GM12878 (cell line): ENCODE results near the gene FTO. TPM values are rescaled to one million over a fixed set of nuclear protein-coding genes. Genes with fewer than 3 reads are reported as not detected.

Source experiments
- ATAC-seq: fragments of 200-7000 bp; cut with Tn5 transposase; 3 replicates; pipeline ENCODE4 v1.9.1; 2020; ENCODE audit warnings: mild to moderate bottlenecking, moderate library complexity
- BruUV-seq: library from RNA; stranded (reverse); fragments of 400-500 nt; replicated peaks from 2 replicates; lab custom pipeline; 2021; lab: Mats Ljungman, UMichigan
- CTCF ChIA-PET: fragments of 300-600 bp; sonication (Branson Sonifier 250); formaldehyde crosslinking; extraction: SDS; loops from one replicate; lab custom pipeline; 2021; ENCODE audit warnings: inconsistent platforms; lab: Yijun Ruan, JAX
- POLR2A ChIA-PET: fragments of 350-600 bp; formaldehyde crosslinking; extraction: SDS; loops from one replicate; lab custom pipeline; 2021; ENCODE audit warnings: inconsistent platforms; lab: Charles Lee
- RAD21 ChIA-PET: fragments of 300-600 bp; sonication (Branson Sonifier 250); formaldehyde crosslinking; loops from one replicate; lab custom pipeline; 2023; ENCODE audit warnings: antibody characterized with exemption; ENCODE audit not compliant: unreplicated experiment; lab: Charles Lee
- SMC1A ChIA-PET: fragments of 300-600 bp; sonication (Branson Sonifier 250); formaldehyde crosslinking; loops from one replicate; lab custom pipeline; 2023; ENCODE audit not compliant: unreplicated experiment, uncharacterized antibody; lab: Charles Lee
- DNase-seq: peaks from one replicate; pipeline ENCODE4 v3.0.0-alpha.2; 2011; ENCODE audit warnings: low read depth, low spot score
- FAIRE-seq: peaks from 3 replicates; lab custom pipeline; 2011; peaks lifted over from hg19 to GRCh38; lab: Jason Lieb, UNC
- H2AFZ ChIP-seq: 2 replicates; pipeline ENCODE4 v1.6.0; 2011; ENCODE audit warnings: low read depth, low read length, control low read depth; ENCODE audit not compliant: control insufficient read depth
- H3K27ac ChIP-seq: 2 replicates; pipeline ENCODE4 v1.5.1; 2011; ENCODE audit warnings: control low read depth; ENCODE audit not compliant: control insufficient read depth, insufficient read depth
- H3K27me3 ChIP-seq, 2 experiments: replicated peaks in 1 of 2; 2 replicates each; pipeline versions ENCODE4 v1.6.0 to v1.6.1; 2011; ENCODE audit warnings: low read length in 1 of 2; ENCODE audit not compliant: control insufficient read depth in 2 of 2, insufficient read depth in 2 of 2
- H3K36me3 ChIP-seq, 2 experiments: 2 replicates each; pipeline ENCODE4 v1.5.1; 2011; ENCODE audit warnings: low read length in 1 of 2; ENCODE audit not compliant: control insufficient read depth in 2 of 2, insufficient read depth in 2 of 2
- H3K4me1 ChIP-seq: 2 replicates; pipeline ENCODE4 v1.6.1; 2011; ENCODE audit warnings: mild to moderate bottlenecking, low read length, moderate library complexity, mixed read lengths; ENCODE audit not compliant: control insufficient read depth, insufficient read depth
- H3K4me2 ChIP-seq: 2 replicates; pipeline ENCODE4 v1.6.0; 2011; ENCODE audit warnings: control low read depth; ENCODE audit not compliant: control insufficient read depth, insufficient read depth
- H3K4me3 ChIP-seq: fragments of 200-600 bp; sonication (generic); 2 replicates; pipeline ENCODE4 v1.5.1; 2016
- H3K79me2 ChIP-seq: 2 replicates; pipeline ENCODE4 v1.6.0; 2011; ENCODE audit warnings: low read length; ENCODE audit not compliant: control insufficient read depth, insufficient read depth
- H3K9ac ChIP-seq: 2 replicates; pipeline ENCODE4 v1.8.0; 2011; ENCODE audit warnings: low read length, control low read depth, mixed read lengths; ENCODE audit not compliant: control insufficient read depth, insufficient read depth
- H3K9me3 ChIP-seq: replicated peaks from 3 replicates; pipeline ENCODE4 v1.5.1; 2011; ENCODE audit warnings: mild to moderate bottlenecking, low read length; ENCODE audit not compliant: control insufficient read depth, insufficient read depth
- H4K20me1 ChIP-seq: 2 replicates; pipeline ENCODE4 v1.6.0; 2011; ENCODE audit not compliant: control insufficient read depth, insufficient read depth
- BACH1 ChIP-seq: fragments of 450-650 bp; IDR thresholded peaks from 2 replicates; pipeline ENCODE4 v1.6.1; 2017; ENCODE audit warnings: mild to moderate bottlenecking, borderline replicate concordance
- EP300 ChIP-seq, 2 experiments: fragments of 150-350 bp in 1 of 2; IDR thresholded peaks; 2 replicates each; pipeline ENCODE4 v1.6.1; 2011 to 2012; ENCODE audit warnings: low read depth in 2 of 2, low read length in 2 of 2, borderline replicate concordance in 1 of 2, improper control_type of control experiment in 1 of 2, inconsistent platforms in 1 of 2; ENCODE audit not compliant: control insufficient read depth in 1 of 2
- HDGF ChIP-seq: fragments of 450-650 bp; IDR thresholded peaks from 2 replicates; pipeline ENCODE4 v1.6.1; 2016; ENCODE audit warnings: antibody characterized with exemption
- KAT2A ChIP-seq: conservative IDR thresholded peaks from 2 replicates; pipeline ENCODE4 v1.6.1; 2011; ENCODE audit warnings: low read depth, low read length; ENCODE audit not compliant: control insufficient read depth
- NR2C1 ChIP-seq: fragments of 450-650 bp; IDR thresholded peaks from 2 replicates; pipeline ENCODE4 v1.6.1; 2017; ENCODE audit warnings: antibody characterized with exemption, mild to moderate bottlenecking, moderate library complexity
- POLR2A ChIP-seq: IDR thresholded peaks from 2 replicates; pipeline ENCODE4 v1.6.1; 2011; ENCODE audit warnings: low read depth, mild to moderate bottlenecking, low read length
- POLR2AphosphoS5 ChIP-seq: IDR thresholded peaks from 2 replicates; pipeline ENCODE4 v1.6.1; 2011; ENCODE audit warnings: mild to moderate bottlenecking, low read length, inconsistent platforms
- RFX5 ChIP-seq: IDR thresholded peaks from 2 replicates; pipeline ENCODE4 v1.6.1; 2011; ENCODE audit warnings: low read depth, low read length, improper control_type of control experiment
- SREBF1 ChIP-seq: IDR thresholded peaks from 2 replicates; pipeline ENCODE4 v1.6.1; 2012; ENCODE audit warnings: mild to moderate bottlenecking, low read length
- WGBS: methylation state at CpG from one replicate; pipeline ENCODE4 v1.1.6; 2016; ENCODE audit warnings: low lambda C conversion rate; ENCODE audit not compliant: insufficient replicate concordance, insufficient coverage; ENCODE audit errors: missing lambda C conversion rate; 5-methylcytosine and 5-hydroxymethylcytosine counted together
- in situ Hi-C: fragments of 300-500 bp; cut with MboI; formaldehyde crosslinking; loops from 9 replicates; pipeline ENCODE4 v1.14.3; 2018; ENCODE audit warnings: mixed read lengths
- intact Hi-C: fragments of 100-400 bp; cut with micrococcal nuclease; formaldehyde crosslinking; loops from one replicate; pipeline ENCODE4 v1.14.2; 2022; ENCODE audit not compliant: unreplicated experiment
- polyA plus RNA-seq, 11 experiments: library from polyadenylated mRNA; depleted of rRNA in 4 of 11; unstranded in 6 of 11; stranded (reverse) in 5 of 11; fragments of >200 nt; fragmentation: Nextera tagmentation in 4 of 11; fragmentation: Illumina TruSeq in 1 of 11; extraction: Ambion mirVana in 4 of 11; extraction: Trizol in 1 of 11; gene quantifications; 1 replicate in 1 of 11; 2 replicates in 10 of 11; pipeline versions ENCODE4 v1.2.1 to v1.2.3, GENCODE V29; 2011 to 2016; ENCODE audit warnings: inconsistent platforms in 2 of 11, missing spikeins in 2 of 11, low read depth in 1 of 11
- total RNA-seq, 4 experiments: library from RNA; depleted of rRNA in 3 of 4; stranded (reverse); fragments of >200 nt in 3 of 4; fragmentation: Illumina TruSeq in 1 of 4; extraction: Trizol in 1 of 4; gene quantifications; 2 replicates each; pipeline versions ENCODE4 v1.2.1 to v1.2.3, GENCODE V29; 2013 to 2021
- TF ChIP-seq, protein P1 (sequence below): IDR thresholded peaks from 2 replicates; pipeline ENCODE4 v1.6.1; 2011; ENCODE audit warnings: borderline replicate concordance, low read depth, mild to moderate bottlenecking, moderate library complexity, low read length; ENCODE audit not compliant: insufficient read depth, poor library complexity, severe bottlenecking
- TF ChIP-seq, protein P2 (sequence below), 3 experiments: IDR thresholded peaks in 2 of 3; conservative IDR thresholded peaks in 1 of 3; 2 replicates each; pipeline ENCODE4 v1.5.1; 2011; ENCODE audit warnings: low read depth in 3 of 3, low read length in 3 of 3, mild to moderate bottlenecking in 3 of 3, control low read depth in 2 of 3, moderate library complexity in 2 of 3, inconsistent platforms in 1 of 3, mixed read lengths in 1 of 3; ENCODE audit not compliant: control insufficient read depth in 2 of 3, insufficient read depth in 1 of 3; ENCODE audit errors: extremely low read depth in 1 of 3

The FTO gene
- total and polyA plus RNA-seq, 10 of the 15 experiments (the other 5 are each of a cell fraction or from before 2014, with no cell fraction given), result 20.1 to 55.0 (median 47.0) TPM

DNA sequence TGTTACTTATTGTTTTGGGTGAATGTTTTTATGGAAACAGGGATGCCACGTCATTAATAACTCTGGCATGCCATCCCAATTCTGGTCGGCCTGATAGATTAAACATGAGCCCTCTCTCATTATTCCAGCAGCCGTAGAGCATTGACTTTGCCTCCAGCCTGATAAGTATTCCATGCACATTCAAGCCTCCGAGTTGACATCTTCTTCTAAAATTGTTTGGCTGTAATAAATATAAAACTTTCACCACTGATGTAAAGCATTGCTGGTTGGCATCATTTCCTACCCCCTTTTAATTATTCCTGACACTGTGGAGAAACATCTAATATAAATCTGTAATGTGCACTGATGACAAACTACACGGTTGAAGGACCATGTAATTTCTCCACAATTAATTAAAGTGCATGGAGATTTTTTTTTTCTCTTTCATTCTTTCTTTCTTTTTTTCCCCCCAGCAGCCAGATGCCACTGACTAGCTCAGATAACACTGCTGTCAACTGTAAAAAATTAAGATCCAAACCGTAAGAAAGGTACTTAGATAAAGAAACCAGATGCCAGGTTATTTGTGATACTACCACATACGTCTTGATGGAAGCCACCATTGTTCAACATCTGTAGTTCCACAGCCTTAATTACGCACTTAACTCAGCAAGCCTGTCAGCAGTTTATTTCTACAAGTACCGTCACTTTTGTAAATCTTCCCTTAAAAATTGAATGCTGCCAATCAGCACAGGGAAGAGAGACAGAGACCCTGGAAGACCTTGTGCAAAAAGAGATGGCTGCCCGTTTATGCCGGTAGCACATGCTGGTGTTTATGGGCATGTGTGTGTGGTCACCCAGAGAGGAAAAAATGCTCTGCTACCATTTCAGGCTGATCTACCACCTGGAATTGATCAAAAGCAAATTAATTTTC, 344.9 kb downstream of the FTO start:
- SMC1A ChIA-PET, result no interaction called here
- Histone ChIP-seq H3K79me2 (no peaks in the 10 kb centered on the region), H3K36me3 (no peaks in the 10 kb centered on the region), H3K4me2 (no peak overlapping the region), H3K4me1 (no peaks in the 10 kb centered on the region), H4K20me1 (no peaks in the 10 kb centered on the region), H2AFZ (no peak overlapping the region), H3K4me3 (no peak overlapping the region), H3K9me3 (no peaks in the 10 kb centered on the region), H3K27me3 (no peaks in the 10 kb centered on the region), H3K27ac (no peak overlapping the region), H3K9ac (no peak overlapping the region)
- no peak for ATAC-seq
- no peak for TF ChIP-seq BACH1
- TF ChIP-seq KAT2A, result no peak
- no peak for TF ChIP-seq RFX5
- TF ChIP-seq, protein P1, sequence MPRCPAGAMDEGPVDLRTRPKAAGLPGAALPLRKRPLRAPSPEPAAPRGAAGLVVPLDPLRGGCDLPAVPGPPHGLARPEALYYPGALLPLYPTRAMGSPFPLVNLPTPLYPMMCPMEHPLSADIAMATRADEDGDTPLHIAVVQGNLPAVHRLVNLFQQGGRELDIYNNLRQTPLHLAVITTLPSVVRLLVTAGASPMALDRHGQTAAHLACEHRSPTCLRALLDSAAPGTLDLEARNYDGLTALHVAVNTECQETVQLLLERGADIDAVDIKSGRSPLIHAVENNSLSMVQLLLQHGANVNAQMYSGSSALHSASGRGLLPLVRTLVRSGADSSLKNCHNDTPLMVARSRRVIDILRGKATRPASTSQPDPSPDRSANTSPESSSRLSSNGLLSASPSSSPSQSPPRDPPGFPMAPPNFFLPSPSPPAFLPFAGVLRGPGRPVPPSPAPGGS, result no peak
- TF ChIP-seq POLR2AphosphoS5, result no peak
- TF ChIP-seq POLR2A, result no peak
- no peak for TF ChIP-seq NR2C1
- TF ChIP-seq HDGF, result no peak
- no peak for TF ChIP-seq EP300 (IDR thresholded peaks at IDR 0.05; ENCODE audit: borderline replicate concordance in 1 of 2, control insufficient read depth in 1 of 2, low read depth in 2 of 2, low read length in 2 of 2)
- TF ChIP-seq SREBF1, result no peak
- TF ChIP-seq, protein P2, sequence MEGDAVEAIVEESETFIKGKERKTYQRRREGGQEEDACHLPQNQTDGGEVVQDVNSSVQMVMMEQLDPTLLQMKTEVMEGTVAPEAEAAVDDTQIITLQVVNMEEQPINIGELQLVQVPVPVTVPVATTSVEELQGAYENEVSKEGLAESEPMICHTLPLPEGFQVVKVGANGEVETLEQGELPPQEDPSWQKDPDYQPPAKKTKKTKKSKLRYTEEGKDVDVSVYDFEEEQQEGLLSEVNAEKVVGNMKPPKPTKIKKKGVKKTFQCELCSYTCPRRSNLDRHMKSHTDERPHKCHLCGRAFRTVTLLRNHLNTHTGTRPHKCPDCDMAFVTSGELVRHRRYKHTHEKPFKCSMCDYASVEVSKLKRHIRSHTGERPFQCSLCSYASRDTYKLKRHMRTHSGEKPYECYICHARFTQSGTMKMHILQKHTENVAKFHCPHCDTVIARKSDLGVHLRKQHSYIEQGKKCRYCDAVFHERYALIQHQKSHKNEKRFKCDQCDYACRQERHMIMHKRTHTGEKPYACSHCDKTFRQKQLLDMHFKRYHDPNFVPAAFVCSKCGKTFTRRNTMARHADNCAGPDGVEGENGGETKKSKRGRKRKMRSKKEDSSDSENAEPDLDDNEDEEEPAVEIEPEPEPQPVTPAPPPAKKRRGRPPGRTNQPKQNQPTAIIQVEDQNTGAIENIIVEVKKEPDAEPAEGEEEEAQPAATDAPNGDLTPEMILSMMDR (IDR thresholded peaks at IDR 0.05 in 2 of 3, conservative IDR thresholded peaks at IDR 0.05 in 1 of 3; ENCODE audit: control insufficient read depth in 2 of 3, extremely low read depth in 1 of 3, insufficient read depth in 1 of 3, low read depth in 3 of 3, low read length in 3 of 3), result no peak
- BruUV-seq, result no TSS peak
- FAIRE-seq, result no peak
- in situ Hi-C loops (no loop called here), intact Hi-C loops (no loop called here)
- no peak for DNase-seq
- RAD21 ChIA-PET, result no interaction called here
- whole genome bisulfite sequencing, result 89% methylated on average over 11 of the region's 11 CpGs
- POLR2A ChIA-PET, result interaction anchor here (0.7 kb wide), 1 partner anchor 1615 kb away, joined by 3 read pairs; no protein-coding TSS in a partner anchor
- CTCF ChIA-PET, result interaction anchor here (0.7 kb wide), 1 partner anchor 1025 kb away, joined by 3 read pairs; no protein-coding TSS in a partner anchor
